ENCODE data around the gene PRPF6. TPM values are rescaled to one million over a fixed set of nuclear protein-coding genes. Genes with fewer than 3 reads are reported as not detected.
A peak's percentile ranks its signal among the peaks of the same experiment; 100 is the strongest.

PRPF6 gene
- total and polyA plus RNA-seq, 2 of the 13 experiments (the other 11 are each of a cell fraction or from before 2014, with no cell fraction given), result 63.7 to 101 TPM

DNA sequence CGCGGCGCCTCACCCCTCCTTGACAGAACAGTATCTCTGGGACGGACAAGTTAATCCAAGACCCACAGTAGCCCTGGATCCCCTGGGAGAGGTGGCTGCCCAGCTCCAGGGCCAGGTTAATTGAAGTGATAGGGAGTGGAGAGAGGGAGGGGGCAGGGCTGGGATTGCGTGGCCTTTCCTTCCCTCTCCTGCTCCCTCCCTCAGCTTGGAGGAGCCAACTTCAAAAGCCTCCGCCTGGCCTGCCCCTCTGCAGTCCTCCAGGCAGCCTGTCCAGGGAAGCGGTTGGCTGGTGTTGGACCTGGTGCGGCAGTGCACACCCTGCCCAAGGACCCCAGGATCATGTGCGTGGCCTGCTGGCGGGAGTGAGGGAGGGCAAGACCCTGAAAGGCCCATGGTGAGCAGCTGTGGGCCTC, 55.0 kb downstream of the PRPF6 start, which contains the start of gene C20orf204 (continued):
- TF ChIP-seq, protein P1, sequence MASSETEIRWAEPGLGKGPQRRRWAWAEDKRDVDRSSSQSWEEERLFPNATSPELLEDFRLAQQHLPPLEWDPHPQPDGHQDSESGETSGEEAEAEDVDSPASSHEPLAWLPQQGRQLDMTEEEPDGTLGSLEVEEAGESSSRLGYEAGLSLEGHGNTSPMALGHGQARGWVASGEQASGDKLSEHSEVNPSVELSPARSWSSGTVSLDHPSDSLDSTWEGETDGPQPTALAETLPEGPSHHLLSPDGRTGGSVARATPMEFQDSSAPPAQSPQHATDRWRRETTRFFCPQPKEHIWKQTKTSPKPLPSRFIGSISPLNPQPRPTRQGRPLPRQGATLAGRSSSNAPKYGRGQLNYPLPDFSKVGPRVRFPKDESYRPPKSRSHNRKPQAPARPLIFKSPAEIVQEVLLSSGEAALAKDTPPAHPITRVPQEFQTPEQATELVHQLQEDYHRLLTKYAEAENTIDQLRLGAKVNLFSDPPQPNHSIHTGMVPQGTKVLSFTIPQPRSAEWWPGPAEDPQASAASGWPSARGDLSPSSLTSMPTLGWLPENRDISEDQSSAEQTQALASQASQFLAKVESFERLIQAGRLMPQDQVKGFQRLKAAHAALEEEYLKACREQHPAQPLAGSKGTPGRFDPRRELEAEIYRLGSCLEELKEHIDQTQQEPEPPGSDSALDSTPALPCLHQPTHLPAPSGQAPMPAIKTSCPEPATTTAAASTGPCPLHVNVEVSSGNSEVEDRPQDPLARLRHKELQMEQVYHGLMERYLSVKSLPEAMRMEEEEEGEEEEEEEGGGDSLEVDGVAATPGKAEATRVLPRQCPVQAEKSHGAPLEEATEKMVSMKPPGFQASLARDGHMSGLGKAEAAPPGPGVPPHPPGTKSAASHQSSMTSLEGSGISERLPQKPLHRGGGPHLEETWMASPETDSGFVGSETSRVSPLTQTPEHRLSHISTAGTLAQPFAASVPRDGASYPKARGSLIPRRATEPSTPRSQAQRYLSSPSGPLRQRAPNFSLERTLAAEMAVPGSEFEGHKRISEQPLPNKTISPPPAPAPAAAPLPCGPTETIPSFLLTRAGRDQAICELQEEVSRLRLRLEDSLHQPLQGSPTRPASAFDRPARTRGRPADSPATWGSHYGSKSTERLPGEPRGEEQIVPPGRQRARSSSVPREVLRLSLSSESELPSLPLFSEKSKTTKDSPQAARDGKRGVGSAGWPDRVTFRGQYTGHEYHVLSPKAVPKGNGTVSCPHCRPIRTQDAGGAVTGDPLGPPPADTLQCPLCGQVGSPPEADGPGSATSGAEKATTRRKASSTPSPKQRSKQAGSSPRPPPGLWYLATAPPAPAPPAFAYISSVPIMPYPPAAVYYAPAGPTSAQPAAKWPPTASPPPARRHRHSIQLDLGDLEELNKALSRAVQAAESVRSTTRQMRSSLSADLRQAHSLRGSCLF (CRISPR knock-in tag; IDR thresholded peaks at IDR 0.05; ENCODE audit: borderline replicate concordance), result no peak
- TF ChIP-seq, protein P2, sequence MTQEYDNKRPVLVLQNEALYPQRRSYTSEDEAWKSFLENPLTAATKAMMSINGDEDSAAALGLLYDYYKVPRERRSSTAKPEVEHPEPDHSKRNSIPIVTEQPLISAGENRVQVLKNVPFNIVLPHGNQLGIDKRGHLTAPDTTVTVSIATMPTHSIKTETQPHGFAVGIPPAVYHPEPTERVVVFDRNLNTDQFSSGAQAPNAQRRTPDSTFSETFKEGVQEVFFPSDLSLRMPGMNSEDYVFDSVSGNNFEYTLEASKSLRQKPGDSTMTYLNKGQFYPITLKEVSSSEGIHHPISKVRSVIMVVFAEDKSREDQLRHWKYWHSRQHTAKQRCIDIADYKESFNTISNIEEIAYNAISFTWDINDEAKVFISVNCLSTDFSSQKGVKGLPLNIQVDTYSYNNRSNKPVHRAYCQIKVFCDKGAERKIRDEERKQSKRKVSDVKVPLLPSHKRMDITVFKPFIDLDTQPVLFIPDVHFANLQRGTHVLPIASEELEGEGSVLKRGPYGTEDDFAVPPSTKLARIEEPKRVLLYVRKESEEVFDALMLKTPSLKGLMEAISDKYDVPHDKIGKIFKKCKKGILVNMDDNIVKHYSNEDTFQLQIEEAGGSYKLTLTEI (CRISPR knock-in tag; conservative IDR thresholded peaks at IDR 0.05), result no peak
- peak; percentile 96 for TF ChIP-seq ZNF687 (CRISPR knock-in tag; IDR thresholded peaks at IDR 0.05)
- TF ChIP-seq, protein P3, sequence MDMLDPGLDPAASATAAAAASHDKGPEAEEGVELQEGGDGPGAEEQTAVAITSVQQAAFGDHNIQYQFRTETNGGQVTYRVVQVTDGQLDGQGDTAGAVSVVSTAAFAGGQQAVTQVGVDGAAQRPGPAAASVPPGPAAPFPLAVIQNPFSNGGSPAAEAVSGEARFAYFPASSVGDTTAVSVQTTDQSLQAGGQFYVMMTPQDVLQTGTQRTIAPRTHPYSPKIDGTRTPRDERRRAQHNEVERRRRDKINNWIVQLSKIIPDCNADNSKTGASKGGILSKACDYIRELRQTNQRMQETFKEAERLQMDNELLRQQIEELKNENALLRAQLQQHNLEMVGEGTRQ (IDR thresholded peaks at IDR 0.05; ENCODE audit: low read depth, low read length), result no peak
- TF ChIP-seq, protein P3 (CRISPR knock-in tag; IDR thresholded peaks at IDR 0.05; ENCODE audit: borderline replicate concordance), result no peak
- no peak for TF ChIP-seq ZBTB10 (CRISPR knock-in tag; IDR thresholded peaks at IDR 0.05; ENCODE audit: borderline replicate concordance)
- no peak for TF ChIP-seq SRF (IDR thresholded peaks at IDR 0.05; ENCODE audit: low read depth, low read length)
- TF ChIP-seq, protein P4, sequence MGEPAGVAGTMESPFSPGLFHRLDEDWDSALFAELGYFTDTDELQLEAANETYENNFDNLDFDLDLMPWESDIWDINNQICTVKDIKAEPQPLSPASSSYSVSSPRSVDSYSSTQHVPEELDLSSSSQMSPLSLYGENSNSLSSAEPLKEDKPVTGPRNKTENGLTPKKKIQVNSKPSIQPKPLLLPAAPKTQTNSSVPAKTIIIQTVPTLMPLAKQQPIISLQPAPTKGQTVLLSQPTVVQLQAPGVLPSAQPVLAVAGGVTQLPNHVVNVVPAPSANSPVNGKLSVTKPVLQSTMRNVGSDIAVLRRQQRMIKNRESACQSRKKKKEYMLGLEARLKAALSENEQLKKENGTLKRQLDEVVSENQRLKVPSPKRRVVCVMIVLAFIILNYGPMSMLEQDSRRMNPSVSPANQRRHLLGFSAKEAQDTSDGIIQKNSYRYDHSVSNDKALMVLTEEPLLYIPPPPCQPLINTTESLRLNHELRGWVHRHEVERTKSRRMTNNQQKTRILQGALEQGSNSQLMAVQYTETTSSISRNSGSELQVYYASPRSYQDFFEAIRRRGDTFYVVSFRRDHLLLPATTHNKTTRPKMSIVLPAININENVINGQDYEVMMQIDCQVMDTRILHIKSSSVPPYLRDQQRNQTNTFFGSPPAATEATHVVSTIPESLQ (CRISPR knock-in tag; conservative IDR thresholded peaks at IDR 0.05), result no peak; the same call in 1 of the 2 replicates
- TF ChIP-seq POLR2AphosphoS2 (IDR thresholded peaks at IDR 0.05; ENCODE audit: low read depth, low read length), result peak; percentile 78; the same call in 1 of the 2 replicates

All from HepG2 (cell line).